UCSD-AML1 (cell line): ENCODE results near the gene AFF1.
"Not testable (repeated sequence)": the region's sequence is repeated elsewhere in the genome, so short reads cannot be mapped to it uniquely, and the experiment has no call there.

Experiments
- DNase-seq: peaks from one replicate; lab custom pipeline; 2025; ENCODE audit not compliant: unreplicated experiment; lab: John Stamatoyannopoulos, UW

AFF1 gene

GRCh38 chr4:87053802-87054767 is 119.3 kb downstream of the AFF1 start:
- peak; percentile 17 for DNase-seq

- no peak for DNase-seq
Measured at GRCh38 chr4:87054900-87055299, 120.1 kb downstream of the AFF1 start.

GRCh38 chr4:87055311-87055710 is 120.5 kb downstream of the AFF1 start:
- DNase-seq: no peak

GRCh38 chr4:87056881-87057280 is 122.1 kb downstream of the AFF1 start:
- no peak for DNase-seq

GRCh38 chr4:87057835-87058355 is 123.1 kb downstream of the AFF1 start:
- DNase-seq: no peak

- DNase-seq: no peak
Measured at GRCh38 chr4:87058356-87059073, 123.7 kb downstream of the AFF1 start.

GRCh38 chr4:87060957-87061356 is 126.1 kb downstream of the AFF1 start:
- DNase-seq: no peak

- no peak for DNase-seq
Measured at GRCh38 chr4:87065021-87065420, 130.2 kb downstream of the AFF1 start.

- DNase-seq: no peak
Measured at GRCh38 chr4:87066403-87067123, 131.8 kb downstream of the AFF1 start.

GRCh38 chr4:87067124-87067885 is 132.5 kb downstream of the AFF1 start:
- no peak for DNase-seq

- DNase-seq: no peak
Measured at GRCh38 chr4:87068583-87069021, 133.8 kb downstream of the AFF1 start.

- no peak for DNase-seq
Measured at GRCh38 chr4:87069037-87069742, 134.4 kb downstream of the AFF1 start.

GRCh38 chr4:87071401-87071800 is 136.6 kb downstream of the AFF1 start:
- DNase-seq: no peak

GRCh38 chr4:87072545-87072944 is 137.7 kb downstream of the AFF1 start:
- DNase-seq: not testable (repeated sequence)

GRCh38 chr4:87073199-87074120 is 138.6 kb downstream of the AFF1 start:
- no peak for DNase-seq

GRCh38 chr4:87074121-87074488 is 139.3 kb downstream of the AFF1 start:
- no peak for DNase-seq

GRCh38 chr4:87075876-87076275 is 141.1 kb downstream of the AFF1 start:
- no peak for DNase-seq

GRCh38 chr4:87076690-87077358 is 142.0 kb downstream of the AFF1 start:
- DNase-seq: no peak
